ENCODE results near the gene CPN2. TPM values are rescaled to one million over a fixed set of nuclear protein-coding genes. Genes with fewer than 3 reads are reported as not detected.

CPN2 gene
- total RNA-seq, 1 experiment from 2014 or later: not detected

GRCh38 chr3:194387926-194388418 lies 36.8 kb upstream of the CPN2 start:
- no peaks in the 10 kb centered on the region for H3K36me3 Mint-ChIP-seq (ENCODE audit: insufficient read depth, unreplicated experiment)
- peaks cover 13% of the 10 kb centered on the region for H3K9me3 Mint-ChIP-seq (ENCODE audit: low read depth, unreplicated experiment)
- no peak for DNase-seq
- H3K4me1 Mint-ChIP-seq (ENCODE audit: low read depth, unreplicated experiment): no peaks in the 10 kb centered on the region
- intact Hi-C loops (cut with micrococcal nuclease; ENCODE audit: unreplicated experiment): no loop called here
- H3K27me3 Mint-ChIP-seq (ENCODE audit: unreplicated experiment): peaks cover 79% of the 10 kb centered on the region
- BruUV-seq (replicated peaks): no TSS peak
- no peak overlapping the region for H3K4me3 Mint-ChIP-seq (ENCODE audit: low read depth, unreplicated experiment)
- TF ChIP-seq, protein P1, sequence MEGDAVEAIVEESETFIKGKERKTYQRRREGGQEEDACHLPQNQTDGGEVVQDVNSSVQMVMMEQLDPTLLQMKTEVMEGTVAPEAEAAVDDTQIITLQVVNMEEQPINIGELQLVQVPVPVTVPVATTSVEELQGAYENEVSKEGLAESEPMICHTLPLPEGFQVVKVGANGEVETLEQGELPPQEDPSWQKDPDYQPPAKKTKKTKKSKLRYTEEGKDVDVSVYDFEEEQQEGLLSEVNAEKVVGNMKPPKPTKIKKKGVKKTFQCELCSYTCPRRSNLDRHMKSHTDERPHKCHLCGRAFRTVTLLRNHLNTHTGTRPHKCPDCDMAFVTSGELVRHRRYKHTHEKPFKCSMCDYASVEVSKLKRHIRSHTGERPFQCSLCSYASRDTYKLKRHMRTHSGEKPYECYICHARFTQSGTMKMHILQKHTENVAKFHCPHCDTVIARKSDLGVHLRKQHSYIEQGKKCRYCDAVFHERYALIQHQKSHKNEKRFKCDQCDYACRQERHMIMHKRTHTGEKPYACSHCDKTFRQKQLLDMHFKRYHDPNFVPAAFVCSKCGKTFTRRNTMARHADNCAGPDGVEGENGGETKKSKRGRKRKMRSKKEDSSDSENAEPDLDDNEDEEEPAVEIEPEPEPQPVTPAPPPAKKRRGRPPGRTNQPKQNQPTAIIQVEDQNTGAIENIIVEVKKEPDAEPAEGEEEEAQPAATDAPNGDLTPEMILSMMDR (IDR thresholded peaks at IDR 0.05; ENCODE audit: unreplicated experiment): no peak
- no peak overlapping the region for H3K27ac Mint-ChIP-seq (ENCODE audit: unreplicated experiment)
- CTCF ChIA-PET: interaction anchor here (1.6 to 1.9 kb wide), 2 partner anchors 11 kb away, joined by 3 to 5 read pairs; partner anchors contain the start of gene GP5

DNA sequence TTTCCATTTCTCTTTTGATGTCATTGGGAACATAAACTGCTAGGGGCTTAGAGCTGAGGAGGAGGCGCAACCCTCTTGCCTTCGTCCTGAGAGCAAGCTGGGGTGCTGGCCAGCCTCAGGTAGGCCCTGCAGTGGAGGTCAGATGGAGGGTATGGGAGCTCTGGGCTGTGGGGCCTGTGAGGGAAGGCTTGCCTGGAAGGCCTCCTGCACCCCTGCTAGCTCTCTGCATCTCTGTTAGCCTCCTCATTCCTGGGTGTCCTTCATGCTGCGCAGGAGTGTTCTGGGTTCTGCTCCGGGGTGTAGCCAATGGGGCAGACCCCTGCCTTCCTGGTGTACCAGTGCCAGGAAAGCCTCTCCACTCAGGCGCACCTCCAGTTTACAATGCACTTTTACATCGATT lies 36.1 kb upstream of the CPN2 start:
- BruUV-seq (replicated peaks): no TSS peak
- intact Hi-C loops (cut with micrococcal nuclease; ENCODE audit: unreplicated experiment): no loop called here
- Mint-ChIP-seq H3K4me3 (ENCODE audit: low read depth, unreplicated experiment) (no peak overlapping the region), H3K9me3 (ENCODE audit: low read depth, unreplicated experiment) (peaks cover 13% of the 10 kb centered on the region), H3K27ac (ENCODE audit: unreplicated experiment) (no peak overlapping the region), H3K4me1 (ENCODE audit: low read depth, unreplicated experiment) (no peaks in the 10 kb centered on the region), H3K36me3 (ENCODE audit: insufficient read depth, unreplicated experiment) (no peaks in the 10 kb centered on the region), H3K27me3 (ENCODE audit: unreplicated experiment) (peaks cover 86% of the 10 kb centered on the region)
- DNase-seq: no peak
- CTCF ChIA-PET: interaction anchor here (1.6 to 1.9 kb wide), 2 partner anchors 10 to 12 kb away, joined by 3 to 5 read pairs; partner anchors contain the start of gene GP5
- TF ChIP-seq, protein P1 (IDR thresholded peaks at IDR 0.05; ENCODE audit: unreplicated experiment): no peak

GRCh38 chr3:194386648-194387047 lies 35.5 kb upstream of the CPN2 start:
- Mint-ChIP-seq H3K9me3 (ENCODE audit: low read depth, unreplicated experiment) (peaks cover 13% of the 10 kb centered on the region), H3K36me3 (ENCODE audit: insufficient read depth, unreplicated experiment) (no peaks in the 10 kb centered on the region), H3K27ac (ENCODE audit: unreplicated experiment) (no peak overlapping the region), H3K4me3 (ENCODE audit: low read depth, unreplicated experiment) (no peak overlapping the region), H3K27me3 (ENCODE audit: unreplicated experiment) (peaks cover 92% of the 10 kb centered on the region), H3K4me1 (ENCODE audit: low read depth, unreplicated experiment) (no peaks in the 10 kb centered on the region)
- intact Hi-C loops (cut with micrococcal nuclease; ENCODE audit: unreplicated experiment): no loop called here
- TF ChIP-seq, protein P1 (IDR thresholded peaks at IDR 0.05; ENCODE audit: unreplicated experiment): no peak
- CTCF ChIA-PET: interaction anchor here (1.4 to 1.9 kb wide), 2 partner anchors 8 to 12 kb away, joined by 5 read pairs; partner anchors contain the start of gene GP5
- BruUV-seq (replicated peaks): no TSS peak
- DNase-seq: no peak

- no peak overlapping the region for H3K27ac Mint-ChIP-seq (ENCODE audit: unreplicated experiment)
- CTCF ChIA-PET: interaction anchor here (1.4 to 1.9 kb wide), 2 partner anchors 9 to 13 kb away, joined by 5 read pairs; partner anchors contain the start of gene GP5
These were observed 34.9 kb upstream of the CPN2 start for GRCh38 chr3:194386066-194386465.

More at GRCh38 chr3:194386066-194386465, 34.9 kb upstream of the CPN2 start:
- intact Hi-C loops (cut with micrococcal nuclease; ENCODE audit: unreplicated experiment): no loop called here
- Mint-ChIP-seq H3K4me3 (ENCODE audit: low read depth, unreplicated experiment) (no peak overlapping the region), H3K36me3 (ENCODE audit: insufficient read depth, unreplicated experiment) (no peaks in the 10 kb centered on the region), H3K9me3 (ENCODE audit: low read depth, unreplicated experiment) (peaks cover 13% of the 10 kb centered on the region), H3K4me1 (ENCODE audit: low read depth, unreplicated experiment) (no peaks in the 10 kb centered on the region), H3K27me3 (ENCODE audit: unreplicated experiment) (peaks cover 93% of the 10 kb centered on the region)
- DNase-seq: no peak
- TF ChIP-seq, protein P1 (IDR thresholded peaks at IDR 0.05; ENCODE audit: unreplicated experiment): no peak
- BruUV-seq (replicated peaks): no TSS peak

Measured in Calu3 (cell line).